IMR-90 (cell line): ENCODE measurements around the gene PIM3.

Experiments used
- CTCF ChIP-seq: conservative IDR thresholded peaks from 2 replicates; pipeline ENCODE4 v1.5.1; 2012; ENCODE audit warnings: mild to moderate bottlenecking, low read depth, low read length, improper control_type of control experiment
- POLR2A ChIP-seq: IDR thresholded peaks from 2 replicates; pipeline ENCODE4 v1.6.1; 2012; ENCODE audit warnings: mild to moderate bottlenecking, low read depth, low read length

DNA sequence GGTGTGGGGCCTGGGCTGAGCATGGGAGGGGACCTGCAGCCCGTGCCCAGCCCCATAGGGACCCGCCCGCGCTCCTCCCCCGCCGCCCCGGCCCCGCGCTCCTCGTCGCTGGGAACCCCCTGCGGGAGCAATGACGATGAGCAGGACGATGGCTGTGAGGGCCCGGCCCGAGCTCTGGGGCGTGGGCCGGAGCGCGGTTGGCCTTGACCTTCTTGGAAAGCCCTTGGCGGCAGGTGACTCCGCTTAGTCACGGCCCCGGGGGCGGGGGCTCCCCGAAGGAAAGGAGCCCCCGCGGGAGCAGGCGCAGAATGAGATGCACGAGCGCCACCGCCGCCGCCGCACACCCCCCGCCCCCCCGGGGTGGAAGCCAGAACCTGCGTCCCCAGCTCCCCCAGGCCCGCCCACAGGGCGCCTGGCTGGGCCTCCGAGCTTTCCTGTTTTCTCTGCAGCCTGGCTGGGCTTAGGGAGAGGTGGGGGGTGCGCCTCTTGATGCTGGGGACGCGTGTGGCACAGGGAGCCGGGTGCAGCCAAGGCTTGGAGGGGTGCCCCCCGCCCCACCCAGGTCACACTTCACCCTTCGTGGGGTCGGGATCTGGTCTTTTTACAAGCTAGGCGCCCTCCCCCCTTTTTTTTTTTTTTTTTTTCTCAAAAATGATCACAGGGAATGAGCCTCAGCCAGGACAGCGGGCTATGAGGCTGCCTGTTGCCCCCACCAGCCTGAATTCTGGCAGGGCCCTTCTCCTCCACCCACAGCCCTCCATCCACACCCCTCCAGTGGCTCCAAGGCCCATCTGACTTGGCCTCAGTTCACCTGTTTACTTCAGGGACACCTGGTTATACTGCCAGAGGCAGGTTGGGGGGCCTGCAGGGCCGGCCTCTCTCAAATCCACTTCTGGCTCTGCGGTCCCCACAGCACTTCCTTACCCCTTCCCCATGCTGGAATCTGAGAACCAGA, 24.3 kb upstream of the PIM3 start:
- TF ChIP-seq CTCF (no peak), POLR2A (no peak)
